Smooth muscle cell (in vitro differentiated cells): ENCODE measurements around the gene KDM2B. TPM values are rescaled to one million over a fixed set of nuclear protein-coding genes. Genes with fewer than 3 reads are reported as not detected.
"Not testable (repeated sequence)": the region's sequence is repeated elsewhere in the genome, so short reads cannot be mapped to it uniquely, and the experiment has no call there.

ENCODE experiments used
- DNase-seq: peaks from one replicate; lab custom pipeline; 2025; ENCODE audit not compliant: unreplicated experiment; lab: John Stamatoyannopoulos, UW
- H2AFZ ChIP-seq: fragments of 200-600 bp; sonication (generic); 2 replicates; pipeline ENCODE4 v1.6.0; 2016; ENCODE audit warnings: antibody characterized with exemption, low read depth, mild to moderate bottlenecking
- H3F3A ChIP-seq: fragments of 200-600 bp; sonication (generic); 2 replicates; pipeline ENCODE4 v1.6.0; 2017; ENCODE audit warnings: antibody characterized with exemption, low read depth
- H3K27ac ChIP-seq: fragments of 200-600 bp; sonication (generic); 2 replicates; pipeline ENCODE4 v1.5.1; 2016; ENCODE audit warnings: low read depth, mild to moderate bottlenecking
- H3K27me3 ChIP-seq: fragments of 200-600 bp; sonication (generic); 2 replicates; pipeline ENCODE4 v1.6.1; 2016; ENCODE audit warnings: low read depth, mild to moderate bottlenecking
- H3K36me3 ChIP-seq: fragments of 200-600 bp; sonication (generic); 2 replicates; pipeline ENCODE4 v1.5.1; 2016; ENCODE audit warnings: low read depth
- H3K4me1 ChIP-seq: fragments of 200-600 bp; sonication (generic); 2 replicates; pipeline ENCODE4 v1.5.1; 2016; ENCODE audit warnings: low read depth
- H3K4me2 ChIP-seq: fragments of 200-600 bp; sonication (generic); 2 replicates; pipeline ENCODE4 v1.6.0; 2016; ENCODE audit warnings: mild to moderate bottlenecking
- H3K4me3 ChIP-seq: fragments of 200-600 bp; sonication (generic); 2 replicates; pipeline ENCODE4 v1.5.1; 2016; ENCODE audit warnings: mild to moderate bottlenecking
- H3K79me2 ChIP-seq: fragments of 200-600 bp; sonication (generic); 2 replicates; pipeline ENCODE4 v1.6.0; 2016; ENCODE audit warnings: low read depth, mild to moderate bottlenecking
- H3K9ac ChIP-seq: fragments of 200-600 bp; sonication (generic); 2 replicates; pipeline ENCODE4 v1.6.0; 2016; ENCODE audit warnings: low read depth
- H3K9me3 ChIP-seq: fragments of 200-600 bp; sonication (generic); replicated peaks from 2 replicates; pipeline ENCODE4 v1.5.1; 2016; ENCODE audit warnings: low read depth
- H4K20me1 ChIP-seq: fragments of 200-600 bp; sonication (generic); 2 replicates; pipeline ENCODE4 v1.6.0; 2016; ENCODE audit warnings: low read depth
- WGBS: methylation state at CpG from one replicate; pipeline ENCODE4 v1.1.7; 2016; ENCODE audit warnings: low lambda C conversion rate; 5-methylcytosine and 5-hydroxymethylcytosine counted together
- polyA plus RNA-seq: library from polyadenylated mRNA; unstranded; fragments of >200 nt; fragmentation: Nextera tagmentation; extraction: Ambion mirVana; gene quantifications from 2 replicates; pipeline ENCODE4 v1.2.1, GENCODE V29; 2016
- total RNA-seq: library from RNA; depleted of rRNA; stranded (reverse); fragments of >200 nt; gene quantifications from 2 replicates; pipeline ENCODE4 v1.2.3, GENCODE V29; 2014
- TF ChIP-seq, protein P1 (sequence below): fragments of 200-600 bp; sonication (generic); IDR thresholded peaks from 2 replicates; pipeline ENCODE4 v1.5.1; 2017; ENCODE audit warnings: borderline replicate concordance, mild to moderate bottlenecking, antibody characterized with exemption; ENCODE audit not compliant: insufficient read depth, poor library complexity, severe bottlenecking

Gene KDM2B
- total and polyA plus RNA-seq, 2 experiments from 2014 or later, result 16.3 to 34.9 TPM

DNA sequence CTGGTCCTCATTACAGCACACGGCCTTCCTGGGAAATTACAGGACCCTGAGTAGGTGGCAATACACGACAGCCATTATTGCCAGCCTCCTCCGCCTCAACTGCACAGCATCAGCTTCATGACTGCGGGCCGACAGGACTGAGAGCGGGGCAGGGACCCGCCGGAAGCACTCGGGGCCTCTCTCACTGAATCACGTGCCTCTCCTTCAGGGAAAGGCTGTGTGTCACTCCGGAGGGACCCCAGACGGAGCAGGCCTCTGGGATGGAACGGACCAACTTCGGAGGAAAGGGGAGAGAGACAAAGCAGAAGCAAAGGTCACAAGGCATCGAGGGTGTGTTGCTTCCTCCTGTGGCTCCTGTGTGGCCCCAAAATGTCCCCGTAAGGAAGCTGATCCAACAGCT is 90.9 kb downstream of the KDM2B start:
- 96% methylated on average over 16 of the region's 16 CpGs for WGBS
- Histone ChIP-seq H3K4me2 (no peak overlapping the region), H3K79me2 (no peaks in the 10 kb centered on the region), H3K27me3 (no peaks in the 10 kb centered on the region), H3K27ac (no peak overlapping the region), H4K20me1 (no peaks in the 10 kb centered on the region), H3K4me3 (no peak overlapping the region), H3K9me3 (no peaks in the 10 kb centered on the region), H2AFZ (no peak overlapping the region), H3K9ac (no peak overlapping the region), H3K36me3 (no peaks in the 10 kb centered on the region), H3F3A (no peaks in the 10 kb centered on the region), H3K4me1 (no peaks in the 10 kb centered on the region)
- DNase-seq, result no peak
- TF ChIP-seq, protein P1, sequence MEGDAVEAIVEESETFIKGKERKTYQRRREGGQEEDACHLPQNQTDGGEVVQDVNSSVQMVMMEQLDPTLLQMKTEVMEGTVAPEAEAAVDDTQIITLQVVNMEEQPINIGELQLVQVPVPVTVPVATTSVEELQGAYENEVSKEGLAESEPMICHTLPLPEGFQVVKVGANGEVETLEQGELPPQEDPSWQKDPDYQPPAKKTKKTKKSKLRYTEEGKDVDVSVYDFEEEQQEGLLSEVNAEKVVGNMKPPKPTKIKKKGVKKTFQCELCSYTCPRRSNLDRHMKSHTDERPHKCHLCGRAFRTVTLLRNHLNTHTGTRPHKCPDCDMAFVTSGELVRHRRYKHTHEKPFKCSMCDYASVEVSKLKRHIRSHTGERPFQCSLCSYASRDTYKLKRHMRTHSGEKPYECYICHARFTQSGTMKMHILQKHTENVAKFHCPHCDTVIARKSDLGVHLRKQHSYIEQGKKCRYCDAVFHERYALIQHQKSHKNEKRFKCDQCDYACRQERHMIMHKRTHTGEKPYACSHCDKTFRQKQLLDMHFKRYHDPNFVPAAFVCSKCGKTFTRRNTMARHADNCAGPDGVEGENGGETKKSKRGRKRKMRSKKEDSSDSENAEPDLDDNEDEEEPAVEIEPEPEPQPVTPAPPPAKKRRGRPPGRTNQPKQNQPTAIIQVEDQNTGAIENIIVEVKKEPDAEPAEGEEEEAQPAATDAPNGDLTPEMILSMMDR, result no peak

DNA sequence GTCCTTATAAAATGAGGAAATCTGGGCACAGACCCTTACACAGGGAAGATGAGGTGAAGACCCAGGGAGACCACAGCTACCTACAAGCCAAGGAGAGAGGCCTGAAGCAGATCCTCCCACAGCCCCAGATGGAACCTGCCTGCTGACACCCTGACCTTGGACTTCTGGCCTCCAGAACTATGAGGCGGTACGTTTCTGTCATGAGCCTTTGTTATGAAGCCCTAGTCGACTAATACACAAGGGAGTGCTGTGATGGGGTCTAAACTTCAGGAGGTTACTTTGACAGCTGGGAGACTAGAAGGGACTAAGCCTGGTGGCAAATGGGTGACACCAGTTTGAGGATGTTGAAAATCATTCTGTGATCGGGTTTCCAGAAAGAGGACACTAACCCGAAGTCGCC is 95.9 kb downstream of the KDM2B start:
- H4K20me1 ChIP-seq, result no peaks in the 10 kb centered on the region
- WGBS, result 94% methylated on average over 6 of the region's 6 CpGs
- H3K36me3 ChIP-seq, result no peaks in the 10 kb centered on the region
- TF ChIP-seq, protein P1, result no peak
- H3K27ac ChIP-seq, result no peak overlapping the region
- H3F3A ChIP-seq, result no peaks in the 10 kb centered on the region
- H3K4me3 ChIP-seq, result no peak overlapping the region
- no peaks in the 10 kb centered on the region for H3K79me2 ChIP-seq
- no peak overlapping the region for H3K4me2 ChIP-seq
- H2AFZ ChIP-seq, result no peak overlapping the region
- no peaks in the 10 kb centered on the region for H3K4me1 ChIP-seq
- no peak for DNase-seq
- no peak overlapping the region for H3K9ac ChIP-seq
- H3K27me3 ChIP-seq, result no peaks in the 10 kb centered on the region
- H3K9me3 ChIP-seq, result no peaks in the 10 kb centered on the region

DNA sequence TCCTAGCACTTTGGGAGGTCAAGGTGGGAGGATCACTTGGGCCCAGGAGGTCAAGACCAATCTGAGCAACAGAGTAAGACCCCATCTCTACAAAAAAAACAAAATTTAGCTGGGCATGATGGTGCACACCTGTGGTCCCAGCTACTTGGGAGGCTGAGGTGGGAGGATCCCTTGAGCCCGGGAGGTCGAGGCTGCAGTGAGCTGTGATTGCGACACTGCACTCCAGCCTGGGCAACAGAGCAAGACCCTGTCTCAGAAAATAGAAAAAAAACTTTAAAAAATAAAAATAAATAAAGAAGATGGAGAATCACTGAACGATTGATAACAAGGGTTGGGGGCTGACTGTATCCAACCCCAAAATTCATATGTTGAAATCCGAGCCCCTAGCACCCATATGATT is 96.3 kb downstream of the KDM2B start:
- H3K4me3 ChIP-seq, H2AFZ ChIP-seq, H3K4me1 ChIP-seq, H3K27ac ChIP-seq, H3K36me3 ChIP-seq, DNase-seq, H4K20me1 ChIP-seq, H3K79me2 ChIP-seq, H3K9ac ChIP-seq, H3K4me2 ChIP-seq, H3K27me3 ChIP-seq, H3F3A ChIP-seq, H3K9me3 ChIP-seq: not testable (repeated sequence)
- 95% methylated on average over 5 of the region's 5 CpGs for WGBS

DNA sequence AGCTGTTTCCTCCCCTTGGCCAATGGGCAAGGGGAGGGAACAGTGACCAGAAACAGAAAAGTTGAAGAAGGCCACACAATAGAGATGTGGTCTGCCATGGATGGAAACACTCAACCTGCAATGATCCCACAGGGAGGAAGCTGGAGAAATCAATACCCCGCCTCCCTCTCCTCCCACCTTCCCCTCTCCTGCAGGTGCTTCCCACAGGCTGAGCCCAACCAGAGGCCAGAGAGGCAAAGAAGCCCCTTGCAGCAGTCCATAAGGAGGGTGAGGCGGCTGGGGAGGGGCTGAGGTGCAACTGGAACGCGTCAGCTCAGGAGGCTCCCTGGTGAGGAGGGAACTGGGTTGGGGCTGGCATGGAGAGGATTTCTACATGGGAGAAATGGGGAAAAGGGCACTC is 96.9 kb downstream of the KDM2B start:
- Histone ChIP-seq H3K79me2 (no peaks in the 10 kb centered on the region), H3K4me1 (no peaks in the 10 kb centered on the region), H3K9me3 (no peaks in the 10 kb centered on the region), H4K20me1 (no peaks in the 10 kb centered on the region), H3K27ac (no peak overlapping the region), H3K9ac (no peak overlapping the region), H3K36me3 (no peaks in the 10 kb centered on the region), H3K4me2 (no peak overlapping the region), H3F3A (no peaks in the 10 kb centered on the region), H3K27me3 (no peaks in the 10 kb centered on the region), H2AFZ (no peak overlapping the region), H3K4me3 (no peak overlapping the region)
- TF ChIP-seq, protein P1, result no peak
- WGBS, result 95% methylated on average over 4 of the region's 4 CpGs
- DNase-seq, result no peak
